Vagina (tissue), 2 donors: ENCODE measurements around the gene ABCD4. TPM values are rescaled to one million over a fixed set of nuclear protein-coding genes. Genes with fewer than 3 reads are reported as not detected.

Experiments used
- DNase-seq, 2 donors: peaks; one replicate each; pipeline ENCODE4 v3.0.0-alpha.2; 2017; ENCODE audit errors: extremely low spot score in 2 of 2
- H3K27ac ChIP-seq: fragments of 200-600 bp; sonication (generic); one replicate; pipeline ENCODE4 v1.5.1; 2019
- H3K27me3 ChIP-seq: fragments of 200-600 bp; sonication (generic); one replicate; pipeline ENCODE4 v1.5.1; 2019
- H3K36me3 ChIP-seq, 2 donors: fragments of 200-600 bp; sonication (generic); one replicate each; pipeline ENCODE4 v1.5.1; 2017 to 2019
- H3K4me1 ChIP-seq: fragments of 200-600 bp; sonication (generic); one replicate; pipeline ENCODE4 v1.5.1; 2019
- H3K4me3 ChIP-seq, 2 donors: fragments of 200-600 bp; sonication (generic); 1 replicate in 1 of 2; 2 replicates in 1 of 2; pipeline ENCODE4 v1.5.1; 2016 to 2019
- H3K9me3 ChIP-seq: fragments of 200-600 bp; sonication (generic); one replicate; pipeline ENCODE4 v1.5.1; 2019
- CTCF ChIP-seq, 3 experiments: fragments of 450-650 bp in 2 of 3; fragments of 200-600 bp in 1 of 3; sonication (generic) in 1 of 3; IDR thresholded peaks; one replicate each; pipeline ENCODE4 v1.5.1; 2017 to 2019; ENCODE audit warnings: antibody characterized with exemption in 3 of 3, mild to moderate bottlenecking in 2 of 3, moderate library complexity in 2 of 3
- POLR2A ChIP-seq, 2 donors: fragments of 450-650 bp; IDR thresholded peaks; one replicate each; pipeline ENCODE4 v1.6.1; 2017; ENCODE audit warnings: antibody characterized with exemption in 2 of 2, mild to moderate bottlenecking in 2 of 2, moderate library complexity in 2 of 2
- POLR2AphosphoS5 ChIP-seq, 2 donors: sonication (generic); formaldehyde crosslinking; IDR thresholded peaks; one replicate each; pipeline ENCODE4 v1.9.0; 2017; ENCODE audit warnings: antibody characterized with exemption in 2 of 2, mild to moderate bottlenecking in 2 of 2, low read depth in 1 of 2; ENCODE audit not compliant: insufficient read depth in 1 of 2
- intact Hi-C: fragments of 100-400 bp; cut with DNase I; formaldehyde crosslinking; loops from one replicate; pipeline ENCODE4 v1.15.1; 2023
- total RNA-seq: library from RNA; depleted of rRNA; stranded (reverse); fragments of >200 nt; gene quantifications from one replicate; pipeline ENCODE4 v1.2.3, GENCODE V29; 2016

Gene ABCD4
- total RNA-seq, 1 donor from 2014 or later = 52.3 TPM

- intact Hi-C loops = no loop called here
- TF ChIP-seq POLR2AphosphoS5 (IDR thresholded peaks at IDR 0.05; ENCODE audit: insufficient read depth in 1 of 2, low read depth in 1 of 2) (no peak), CTCF (IDR thresholded peaks at IDR 0.05) (peak in 2 of 3 experiments; percentile 11 to 22), POLR2A (IDR thresholded peaks at IDR 0.05) (no peak)
- peak overlapping the region; percentile 64 to 99 for H3K4me3 ChIP-seq
Measured at GRCh38 chr14:74302152-74302628, 544 bp downstream of the ABCD4 start.

GRCh38 chr14:74301594-74302151 lies 1.1 kb downstream of the ABCD4 start:
- no peak for TF ChIP-seq POLR2AphosphoS5 (IDR thresholded peaks at IDR 0.05; ENCODE audit: insufficient read depth in 1 of 2, low read depth in 1 of 2)
- TF ChIP-seq CTCF (IDR thresholded peaks at IDR 0.05) = no peak
- TF ChIP-seq POLR2A (IDR thresholded peaks at IDR 0.05) = no peak
- H3K4me1 ChIP-seq = peaks cover 43% of the 10 kb centered on the region
- no peaks in the 10 kb centered on the region for H3K27me3 ChIP-seq
- H3K4me3 ChIP-seq = peak overlapping the region; percentile 64 to 99
- H3K9me3 ChIP-seq = no peaks in the 10 kb centered on the region
- H3K36me3 ChIP-seq = peaks cover 0 to 29% of the 10 kb centered on the region in 2 donors
- no peak overlapping the region for H3K27ac ChIP-seq
- DNase-seq = no peak
- intact Hi-C loops = no loop called here

More at GRCh38 chr14:74302152-74302628, 544 bp downstream of the ABCD4 start:
- Histone ChIP-seq H3K27ac (peak overlapping the region; percentile 92), H3K27me3 (no peaks in the 10 kb centered on the region), H3K9me3 (no peaks in the 10 kb centered on the region), H3K4me1 (peaks cover 43% of the 10 kb centered on the region), H3K36me3 (peaks cover 0 to 24% of the 10 kb centered on the region in 2 donors)
- no peak for DNase-seq

DNA sequence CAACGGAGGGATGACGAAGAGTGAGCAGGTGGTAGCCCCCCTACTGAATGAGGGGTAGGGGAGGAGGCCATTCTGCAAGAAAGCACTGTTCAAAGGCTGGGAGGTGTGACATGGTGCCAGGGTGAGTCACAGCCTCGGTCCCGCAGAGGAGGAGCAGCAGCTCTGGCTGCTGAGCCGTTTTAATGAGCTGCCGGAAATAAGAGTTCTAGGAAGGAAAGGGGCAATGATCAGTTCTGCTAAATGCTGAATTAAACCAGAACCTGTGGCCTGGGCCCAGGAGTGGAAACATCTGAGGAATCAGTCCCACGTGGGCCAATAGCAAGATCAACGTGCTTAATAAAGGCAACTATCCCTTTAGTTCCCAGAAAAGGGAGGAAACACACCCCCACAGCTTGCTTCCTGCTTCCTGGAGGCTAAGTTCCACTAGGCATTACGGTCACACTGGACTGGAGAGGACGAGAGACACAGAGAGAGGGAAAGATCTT lies 3.6 kb downstream of the ABCD4 start:
- Histone ChIP-seq H3K27ac (no peak overlapping the region), H3K36me3 (peaks cover 0 to 48% of the 10 kb centered on the region in 2 donors), H3K4me1 (peaks cover 43% of the 10 kb centered on the region), H3K27me3 (no peaks in the 10 kb centered on the region), H3K4me3 (no peak overlapping the region), H3K9me3 (no peaks in the 10 kb centered on the region)
- TF ChIP-seq POLR2AphosphoS5 (IDR thresholded peaks at IDR 0.05; ENCODE audit: insufficient read depth in 1 of 2, low read depth in 1 of 2) (peak in 1 of 2 donors; percentile 53), CTCF (IDR thresholded peaks at IDR 0.05) (no peak)
- no peak for DNase-seq
- intact Hi-C loops = no loop called here

DNA sequence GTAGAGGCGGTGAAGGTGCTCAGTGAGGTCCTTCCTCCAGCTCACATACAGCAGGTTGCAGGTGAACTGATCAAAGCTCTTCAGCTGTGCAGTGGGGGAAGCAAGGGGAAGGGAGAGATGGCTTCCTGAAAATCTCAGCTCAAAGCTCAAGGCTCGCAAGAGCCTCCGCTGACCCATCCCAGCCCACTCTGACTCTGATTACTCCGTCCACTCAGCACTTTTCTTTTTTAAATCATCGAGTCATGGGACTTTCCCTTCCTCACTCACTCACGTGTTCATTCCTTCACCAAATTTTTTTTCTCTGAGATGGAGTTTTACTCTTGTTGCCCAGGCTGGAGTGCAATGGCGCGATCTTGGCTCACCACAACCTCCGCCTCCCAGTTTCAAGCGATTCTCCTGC lies 4.7 kb downstream of the ABCD4 start:
- Histone ChIP-seq H3K27me3 (no peaks in the 10 kb centered on the region), H3K27ac (no peak overlapping the region), H3K4me3 (no peak overlapping the region), H3K36me3 (peaks cover 0 to 48% of the 10 kb centered on the region in 2 donors), H3K4me1 (peaks cover 35% of the 10 kb centered on the region), H3K9me3 (no peaks in the 10 kb centered on the region)
- intact Hi-C loops = no loop called here
- TF ChIP-seq POLR2AphosphoS5 (IDR thresholded peaks at IDR 0.05; ENCODE audit: insufficient read depth in 1 of 2, low read depth in 1 of 2) = no peak
- TF ChIP-seq CTCF (IDR thresholded peaks at IDR 0.05) = no peak
- no peak for DNase-seq

- Histone ChIP-seq H3K27ac (no peak overlapping the region), H3K27me3 (no peaks in the 10 kb centered on the region), H3K9me3 (no peaks in the 10 kb centered on the region), H3K36me3 (peaks cover 0 to 63% of the 10 kb centered on the region in 2 donors), H3K4me1 (peaks cover 25% of the 10 kb centered on the region), H3K4me3 (no peak overlapping the region)
- no peak for TF ChIP-seq POLR2A (IDR thresholded peaks at IDR 0.05)
- TF ChIP-seq CTCF (IDR thresholded peaks at IDR 0.05) = no peak
- TF ChIP-seq POLR2AphosphoS5 (IDR thresholded peaks at IDR 0.05; ENCODE audit: insufficient read depth in 1 of 2, low read depth in 1 of 2) = no peak
- no peak for DNase-seq
- intact Hi-C loops = no loop called here
Measured at GRCh38 chr14:74296037-74296467, 6.7 kb downstream of the ABCD4 start.
